ENCODE data around the gene SNN. TPM values are rescaled to one million over a fixed set of nuclear protein-coding genes. Genes with fewer than 3 reads are reported as not detected.
A peak's percentile ranks its signal among the peaks of the same experiment; 100 is the strongest.

The SNN gene
- total RNA-seq (2021), result 13.0 and 14.6 TPM in 2 replicates
- percentile 51 among the genes with signal in this experiment for Bru-seq, nascent RNA
- percentile 69 among the genes with signal in this experiment for BruChase-seq, experiment 1, labeled RNA remaining after a 2-hour chase
- BruChase-seq, experiment 2, labeled RNA remaining after a 6-hour chase, result percentile 76 among the genes with signal in this experiment
- long read RNA-seq, transcript SNN-201 (2 exons, 3,312 nt), result major isoform, 31 of 43 reads
- long read RNA-seq, partial matches to known transcripts, result 0 of 43 reads
- long read RNA-seq, other reads (novel, unspliced or antisense), result 12 of 43 reads

GRCh38 chr16:11667824-11668622 is at the start of gene SNN:
TSS of gene SNN (plus strand) at chr16:11668455. CDS start at chr16:11676060, 7,605 bp downstream.
- ChIA-PET CTCF (interaction anchor here (0.6 kb wide), 1 partner anchor 354 kb away, joined by 5 read pairs; no protein-coding TSS in a partner anchor), POLR2A (ENCODE audit: low non-redundant PET) (no interaction called here)
- Histone ChIP-seq H3K4me1 (ENCODE audit: insufficient read depth, low read length, poor library complexity, severe bottlenecking) (peaks cover 4% of the 10 kb centered on the region), H3K27me3 (replicated peaks; ENCODE audit: insufficient read depth, low read depth, low read length, poor library complexity) (no peaks in the 10 kb centered on the region), H3K36me3 (ENCODE audit: insufficient read depth, low read length, poor library complexity, severe bottlenecking) (no peaks in the 10 kb centered on the region), H3K27ac (ENCODE audit: low read depth, low read length, poor library complexity, severe bottlenecking) (no peak within 1 kb of the TSS), H3K4me3 (ENCODE audit: low read depth, low read length, poor library complexity, severe bottlenecking) (peak within 1 kb of the TSS; percentile 84), H3K9me3 (ENCODE audit: low read depth, low read length, poor library complexity, severe bottlenecking) (no peaks in the 10 kb centered on the region)
- TF ChIP-seq, protein P1, sequence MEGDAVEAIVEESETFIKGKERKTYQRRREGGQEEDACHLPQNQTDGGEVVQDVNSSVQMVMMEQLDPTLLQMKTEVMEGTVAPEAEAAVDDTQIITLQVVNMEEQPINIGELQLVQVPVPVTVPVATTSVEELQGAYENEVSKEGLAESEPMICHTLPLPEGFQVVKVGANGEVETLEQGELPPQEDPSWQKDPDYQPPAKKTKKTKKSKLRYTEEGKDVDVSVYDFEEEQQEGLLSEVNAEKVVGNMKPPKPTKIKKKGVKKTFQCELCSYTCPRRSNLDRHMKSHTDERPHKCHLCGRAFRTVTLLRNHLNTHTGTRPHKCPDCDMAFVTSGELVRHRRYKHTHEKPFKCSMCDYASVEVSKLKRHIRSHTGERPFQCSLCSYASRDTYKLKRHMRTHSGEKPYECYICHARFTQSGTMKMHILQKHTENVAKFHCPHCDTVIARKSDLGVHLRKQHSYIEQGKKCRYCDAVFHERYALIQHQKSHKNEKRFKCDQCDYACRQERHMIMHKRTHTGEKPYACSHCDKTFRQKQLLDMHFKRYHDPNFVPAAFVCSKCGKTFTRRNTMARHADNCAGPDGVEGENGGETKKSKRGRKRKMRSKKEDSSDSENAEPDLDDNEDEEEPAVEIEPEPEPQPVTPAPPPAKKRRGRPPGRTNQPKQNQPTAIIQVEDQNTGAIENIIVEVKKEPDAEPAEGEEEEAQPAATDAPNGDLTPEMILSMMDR (conservative IDR thresholded peaks at IDR 0.05; ENCODE audit: low read depth, low read length), result no peak
- TF ChIP-seq EZH2 (IDR thresholded peaks at IDR 0.05; ENCODE audit: borderline replicate concordance, low read depth, low read length, poor library complexity, severe bottlenecking), result no peak
- DNase-seq (ENCODE audit: low spot score), result peak; percentile 93
- BruUV-seq (replicated peaks), result no TSS peak
- intact Hi-C loops (cut with micrococcal nuclease; ENCODE audit: unreplicated experiment), result no loop called here

DNA sequence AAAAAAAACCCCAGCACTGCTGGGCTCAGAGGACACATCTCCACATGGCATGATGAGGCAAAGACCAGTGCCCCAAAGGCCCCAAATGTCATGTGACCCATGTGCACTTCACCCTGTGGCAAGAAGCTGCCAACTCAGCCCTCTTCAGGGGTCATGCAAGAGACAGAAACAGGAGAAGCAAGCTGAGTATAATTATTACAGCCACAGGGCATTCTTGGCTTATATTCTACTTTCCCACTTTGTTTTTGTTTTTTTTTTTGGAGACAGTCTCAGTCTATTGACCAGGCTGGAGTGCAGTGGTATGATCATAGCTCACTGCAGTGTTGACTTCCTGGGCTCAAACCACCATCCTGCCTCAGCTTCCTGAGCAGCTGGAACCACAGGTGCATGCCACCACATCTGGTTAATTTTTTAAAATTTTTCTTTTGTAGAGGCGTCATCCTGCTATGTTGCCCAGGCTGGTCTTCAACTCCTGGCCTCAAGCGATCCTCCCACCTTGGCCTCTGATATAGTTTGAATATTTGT is 48.9 kb upstream of the SNN start:
- CTCF ChIA-PET, result no interaction called here
- POLR2A ChIA-PET (ENCODE audit: low non-redundant PET), result interaction anchor here (0.7 kb wide), 1 partner anchor 184 kb away, joined by 3 read pairs; no protein-coding TSS in a partner anchor
- TF ChIP-seq, protein P1 (conservative IDR thresholded peaks at IDR 0.05; ENCODE audit: low read depth, low read length), result no peak
- no peak for TF ChIP-seq EZH2 (IDR thresholded peaks at IDR 0.05; ENCODE audit: borderline replicate concordance, low read depth, low read length, poor library complexity, severe bottlenecking)

DNA sequence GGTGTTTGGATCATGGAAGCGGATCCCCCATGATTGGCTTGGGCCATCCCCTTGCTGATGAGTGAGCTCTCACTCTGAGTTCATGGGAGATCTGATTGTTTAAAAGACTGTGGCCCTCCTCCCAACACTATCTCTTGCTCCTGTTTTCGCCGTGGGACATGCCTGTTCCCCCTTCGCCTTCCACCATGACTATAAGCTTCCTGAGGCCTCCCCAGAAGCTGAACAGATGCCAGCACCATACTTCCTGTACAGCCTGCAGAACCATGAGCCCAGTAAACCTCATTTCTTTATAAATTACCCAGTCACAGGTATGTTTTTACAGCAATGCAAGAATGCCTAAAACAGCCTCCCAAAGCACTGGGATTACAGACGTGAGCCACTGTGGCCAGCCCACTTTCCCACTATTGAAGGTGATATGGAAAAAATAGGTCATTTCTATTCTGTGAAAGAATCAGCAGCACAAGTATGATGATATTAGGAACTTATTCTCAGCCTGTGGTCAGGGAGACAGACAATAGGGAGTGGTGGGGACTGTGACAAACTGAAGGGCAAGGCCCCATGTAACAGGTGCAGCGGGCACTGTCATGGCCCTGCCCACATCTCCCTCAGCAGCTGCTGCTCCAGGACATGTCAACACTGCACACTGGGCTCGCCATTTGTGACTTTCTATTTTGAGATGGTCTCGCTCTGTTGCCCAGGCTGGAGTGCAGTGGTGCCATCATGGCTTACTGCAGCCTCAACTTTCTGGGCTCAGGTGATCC is 47.8 kb upstream of the SNN start:
- POLR2A ChIA-PET (ENCODE audit: low non-redundant PET), result no interaction called here

More for the DNA sequence above, 48.9 kb upstream of the SNN start:
- Histone ChIP-seq H3K4me3 (ENCODE audit: low read depth, low read length, poor library complexity, severe bottlenecking) (no peak overlapping the region), H3K36me3 (ENCODE audit: insufficient read depth, low read length, poor library complexity, severe bottlenecking) (no peaks in the 10 kb centered on the region), H3K9me3 (ENCODE audit: low read depth, low read length, poor library complexity, severe bottlenecking) (no peaks in the 10 kb centered on the region), H3K27me3 (replicated peaks; ENCODE audit: insufficient read depth, low read depth, low read length, poor library complexity) (no peaks in the 10 kb centered on the region), H3K27ac (ENCODE audit: low read depth, low read length, poor library complexity, severe bottlenecking) (no peak overlapping the region), H3K4me1 (ENCODE audit: insufficient read depth, low read length, poor library complexity, severe bottlenecking) (no peaks in the 10 kb centered on the region)
- no peak for DNase-seq (ENCODE audit: low spot score)
- BruUV-seq (replicated peaks), result no TSS peak
- intact Hi-C loops (cut with micrococcal nuclease; ENCODE audit: unreplicated experiment), result no loop called here

More for the DNA sequence above, 47.8 kb upstream of the SNN start:
- no peak overlapping the region for H3K4me3 ChIP-seq (ENCODE audit: low read depth, low read length, poor library complexity, severe bottlenecking)
- no peak overlapping the region for H3K27ac ChIP-seq (ENCODE audit: low read depth, low read length, poor library complexity, severe bottlenecking)
- CTCF ChIA-PET, result no interaction called here
- H3K9me3 ChIP-seq (ENCODE audit: low read depth, low read length, poor library complexity, severe bottlenecking), result no peaks in the 10 kb centered on the region
- H3K36me3 ChIP-seq (ENCODE audit: insufficient read depth, low read length, poor library complexity, severe bottlenecking), result no peaks in the 10 kb centered on the region
- DNase-seq (ENCODE audit: low spot score), result no peak
- H3K27me3 ChIP-seq (replicated peaks; ENCODE audit: insufficient read depth, low read depth, low read length, poor library complexity), result no peaks in the 10 kb centered on the region
- H3K4me1 ChIP-seq (ENCODE audit: insufficient read depth, low read length, poor library complexity, severe bottlenecking), result no peaks in the 10 kb centered on the region
- BruUV-seq (replicated peaks), result no TSS peak
- TF ChIP-seq, protein P1 (conservative IDR thresholded peaks at IDR 0.05; ENCODE audit: low read depth, low read length), result no peak
- TF ChIP-seq EZH2 (IDR thresholded peaks at IDR 0.05; ENCODE audit: borderline replicate concordance, low read depth, low read length, poor library complexity, severe bottlenecking), result no peak
- intact Hi-C loops (cut with micrococcal nuclease; ENCODE audit: unreplicated experiment), result no loop called here

Data from A673 (cell line).